ENCODE data around the gene SLC46A3.
"Not testable (repeated sequence)": the region's sequence is repeated elsewhere in the genome, so short reads cannot be mapped to it uniquely, and the experiment has no call there.

SLC46A3 gene, protein sequence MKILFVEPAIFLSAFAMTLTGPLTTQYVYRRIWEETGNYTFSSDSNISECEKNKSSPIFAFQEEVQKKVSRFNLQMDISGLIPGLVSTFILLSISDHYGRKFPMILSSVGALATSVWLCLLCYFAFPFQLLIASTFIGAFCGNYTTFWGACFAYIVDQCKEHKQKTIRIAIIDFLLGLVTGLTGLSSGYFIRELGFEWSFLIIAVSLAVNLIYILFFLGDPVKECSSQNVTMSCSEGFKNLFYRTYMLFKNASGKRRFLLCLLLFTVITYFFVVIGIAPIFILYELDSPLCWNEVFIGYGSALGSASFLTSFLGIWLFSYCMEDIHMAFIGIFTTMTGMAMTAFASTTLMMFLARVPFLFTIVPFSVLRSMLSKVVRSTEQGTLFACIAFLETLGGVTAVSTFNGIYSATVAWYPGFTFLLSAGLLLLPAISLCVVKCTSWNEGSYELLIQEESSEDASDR

DNA sequence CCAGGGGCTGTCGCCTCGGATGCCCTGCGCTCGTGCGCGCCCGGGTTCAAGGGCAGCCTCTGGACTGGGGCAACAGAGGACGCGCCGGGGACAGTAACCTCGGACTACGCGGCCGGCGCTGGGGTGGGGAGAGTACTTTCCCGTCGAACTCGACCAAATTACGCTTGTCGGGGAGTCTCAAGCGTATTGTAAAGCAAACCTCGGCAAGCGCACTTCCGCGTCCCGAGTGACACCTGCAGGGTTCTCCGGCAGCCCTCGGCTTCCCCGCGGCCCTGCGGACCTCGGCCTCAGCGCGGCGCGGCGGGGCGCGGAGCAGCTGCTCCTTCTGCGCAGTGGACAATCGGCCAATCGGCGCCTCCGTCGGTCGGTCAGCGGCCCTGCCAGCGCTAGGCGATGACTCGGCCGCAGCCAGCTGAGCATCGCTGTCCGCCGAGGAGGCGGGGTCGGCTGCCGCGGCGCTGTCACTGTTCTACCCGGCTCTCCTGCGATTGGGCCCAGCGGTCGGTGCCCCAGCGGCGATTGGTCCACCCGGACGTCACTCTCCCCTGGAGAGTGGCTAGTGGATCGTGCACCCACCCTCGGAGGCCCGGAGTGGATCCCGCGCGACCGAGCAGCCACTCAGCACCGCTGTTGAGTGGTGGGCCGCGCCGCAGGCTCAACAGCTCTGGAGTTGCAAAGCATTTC, at the start of gene SLC46A3:
Gene SLC46A3, minus strand, starts transcription at position 428 of the 684 bp plus-strand sequence. CDS start 972 bp downstream, outside the sequence.
- no peak for FAIRE-seq

DNA sequence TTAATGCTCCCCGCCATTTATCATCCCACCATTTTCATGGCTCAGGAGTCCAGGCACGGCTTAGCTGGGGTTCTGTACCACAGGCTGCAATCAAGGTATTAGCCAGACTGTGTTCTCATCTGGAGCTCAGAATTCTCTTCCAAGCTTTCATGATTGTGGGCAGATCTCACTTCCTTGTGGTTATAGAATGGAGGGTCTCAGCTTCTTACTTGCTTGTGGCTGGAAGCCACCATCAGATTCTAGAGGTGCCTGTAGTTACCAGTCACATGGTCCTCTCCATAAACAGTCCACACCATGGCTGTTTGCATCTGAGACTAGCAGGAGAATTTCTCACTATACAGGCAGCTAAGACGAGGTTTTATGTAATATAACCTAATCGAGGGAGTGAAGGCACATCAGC, 45.1 kb upstream of the SLC46A3 start:
- no peak for FAIRE-seq

DNA sequence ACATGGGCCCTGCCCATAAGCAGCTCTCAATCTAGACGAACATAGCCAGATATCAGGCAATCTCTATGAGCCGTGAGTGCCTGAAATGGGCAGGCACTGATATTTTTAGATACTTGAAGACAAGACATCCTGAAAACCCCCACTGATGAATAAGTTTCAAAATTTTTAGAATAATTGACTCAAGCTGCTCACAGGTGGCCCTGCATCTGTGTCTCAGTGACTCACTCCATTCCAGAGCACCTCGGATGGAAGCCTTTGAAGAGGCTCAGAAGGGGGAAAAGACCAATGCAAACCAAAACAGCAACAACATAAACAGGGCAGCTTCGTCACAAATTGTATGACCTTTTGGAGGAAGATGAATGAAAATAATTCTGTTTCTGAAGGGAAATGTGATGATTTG, 42.8 kb upstream of the SLC46A3 start:
- no peak for FAIRE-seq

DNA sequence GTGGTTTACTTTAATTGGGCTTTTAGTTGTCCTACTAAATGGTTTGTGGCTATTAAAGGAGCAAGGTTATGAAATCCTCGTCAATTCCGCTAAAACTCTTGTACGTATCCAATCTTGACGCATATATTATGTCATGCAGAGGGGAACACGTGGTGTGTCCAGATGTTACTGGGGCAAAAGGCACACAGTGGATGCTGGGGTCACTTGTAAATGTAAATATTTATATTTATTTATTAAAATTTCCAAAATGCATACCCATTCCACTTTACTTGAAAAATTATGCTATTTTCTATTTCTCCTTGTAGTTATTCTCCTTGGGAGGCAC, 36.7 kb upstream of the SLC46A3 start:
- FAIRE-seq, result no peak

DNA sequence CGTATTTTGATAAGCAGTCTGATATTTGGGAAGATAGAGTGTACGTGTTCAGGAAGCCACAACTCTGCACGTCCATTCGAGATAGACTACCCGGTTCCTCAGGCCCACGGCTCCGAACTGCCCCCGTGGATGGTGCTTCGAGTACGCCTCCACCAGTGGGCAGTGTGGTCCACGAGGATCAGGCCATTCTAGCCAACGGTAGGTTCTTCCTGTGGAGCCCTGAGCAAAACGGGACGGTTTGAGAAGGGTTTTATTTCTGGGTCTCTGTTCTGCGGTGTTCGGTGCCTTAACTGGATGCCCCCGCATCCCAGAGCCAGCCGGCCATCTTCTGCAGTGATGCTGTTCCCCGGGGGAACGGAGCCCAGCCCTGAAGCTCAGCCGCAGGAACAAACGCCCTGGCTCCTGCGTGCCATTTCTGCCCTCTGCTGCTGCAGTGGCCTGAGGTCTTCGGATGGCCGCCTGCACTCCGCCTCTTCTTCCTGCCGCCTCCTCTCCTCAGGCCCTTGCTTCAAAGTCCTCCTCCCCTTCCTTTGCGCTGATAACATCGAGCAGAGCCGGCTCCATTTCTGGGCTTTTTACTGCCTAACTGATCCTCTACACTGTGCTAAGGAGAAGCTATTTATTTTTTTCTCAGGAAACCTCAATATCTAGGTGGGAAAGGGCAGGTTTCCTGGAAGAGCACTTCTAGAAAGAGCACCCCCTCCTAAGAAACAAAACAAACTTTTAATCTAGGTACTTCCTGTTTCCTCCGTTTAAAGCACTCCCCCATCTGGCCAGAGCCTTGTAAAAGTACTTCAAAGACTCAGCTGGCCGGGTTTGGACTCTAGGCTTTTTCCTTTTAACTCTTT, 36.2 kb upstream of the SLC46A3 start:
- FAIRE-seq, result no peak

DNA sequence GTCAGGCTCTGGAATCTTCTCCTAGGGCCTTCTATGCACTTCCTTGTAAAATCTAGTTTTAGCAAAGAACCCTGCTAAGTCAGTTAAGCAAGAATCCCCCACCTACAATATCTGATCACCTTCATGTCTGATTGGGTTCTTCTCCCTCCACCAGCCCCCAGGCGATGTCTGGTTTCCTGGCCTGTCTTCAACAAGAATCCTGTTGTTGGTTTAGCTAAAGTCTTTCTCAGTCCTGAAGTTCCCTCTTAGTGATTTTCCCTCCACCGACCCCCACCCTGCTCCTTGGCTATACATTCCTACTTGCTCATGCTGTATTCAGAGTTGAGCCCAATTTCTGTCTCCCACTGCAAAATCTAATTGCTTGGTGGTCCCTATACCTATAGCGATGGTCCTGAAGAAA, 35.2 kb upstream of the SLC46A3 start:
- no peak for FAIRE-seq

DNA sequence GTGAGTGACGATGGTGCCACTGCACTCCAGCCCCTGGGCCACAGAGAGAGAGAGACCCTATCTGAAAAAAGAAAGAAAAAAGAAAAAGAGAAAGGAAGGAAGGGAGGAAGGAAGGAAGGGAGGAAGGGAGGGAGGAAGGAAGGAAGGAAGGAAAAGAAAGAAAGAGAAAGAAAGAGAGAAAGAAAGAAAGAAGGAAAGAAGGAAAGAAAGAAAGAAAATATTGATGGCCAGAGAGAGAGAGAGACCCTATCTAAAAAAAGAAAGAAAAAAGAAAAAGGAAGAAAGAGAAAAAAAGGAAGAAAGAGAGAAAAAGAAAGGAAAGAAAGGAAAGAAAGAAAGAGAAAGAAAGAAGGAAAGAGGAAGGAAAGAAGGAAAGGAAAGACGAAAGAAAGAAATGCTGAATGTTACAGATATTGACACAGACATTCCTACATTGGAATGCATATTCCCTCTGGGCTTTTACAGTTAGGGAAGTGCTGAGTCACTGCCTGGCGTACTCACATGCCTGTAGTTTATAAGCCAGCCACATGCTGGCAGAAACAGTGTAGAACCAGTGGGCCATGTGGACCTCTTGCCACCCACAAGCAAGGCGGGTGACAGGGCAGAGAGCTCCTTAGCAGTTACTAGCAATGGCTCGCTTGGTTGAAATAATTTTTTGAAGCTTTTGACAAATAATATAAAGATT, 34.6 kb upstream of the SLC46A3 start:
- peak; percentile 61 for FAIRE-seq

DNA sequence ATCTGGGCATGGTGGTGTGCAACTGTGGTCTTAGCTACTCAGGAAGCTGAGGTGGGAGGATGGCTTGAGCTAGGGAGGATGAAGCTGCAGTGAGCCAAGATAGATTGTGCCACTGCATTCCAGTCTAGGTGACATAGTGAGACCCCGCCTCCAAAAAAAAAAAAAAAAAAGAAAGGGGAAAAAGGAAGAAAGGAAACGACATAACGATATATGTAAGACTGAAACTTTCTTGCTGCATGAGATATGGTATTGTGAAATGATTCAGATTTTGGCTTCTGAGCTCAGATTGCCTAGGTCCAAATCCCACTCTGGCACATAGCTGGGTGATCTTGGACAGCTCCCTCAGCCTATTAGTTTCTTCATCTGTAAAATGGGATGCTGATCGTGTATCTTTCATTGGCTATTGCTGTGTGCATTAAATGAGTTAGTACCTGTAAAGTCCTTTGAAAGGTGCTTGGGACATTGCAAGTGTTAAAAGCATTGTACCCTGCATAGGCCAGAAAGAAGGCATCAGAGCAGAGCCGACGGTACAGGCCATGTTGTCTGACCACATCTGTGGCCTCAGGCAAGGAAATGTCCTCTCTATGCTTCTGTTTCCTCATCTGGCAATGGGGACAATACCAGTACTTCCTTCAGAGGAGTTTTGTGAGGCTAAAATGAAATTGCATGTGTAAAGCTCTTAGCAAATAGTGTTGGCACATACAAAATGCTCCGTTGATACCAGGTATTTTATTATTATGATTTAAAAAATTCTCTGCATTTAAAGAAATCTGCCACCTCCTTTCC, 32.6 kb upstream of the SLC46A3 start:
- no peak for FAIRE-seq

DNA sequence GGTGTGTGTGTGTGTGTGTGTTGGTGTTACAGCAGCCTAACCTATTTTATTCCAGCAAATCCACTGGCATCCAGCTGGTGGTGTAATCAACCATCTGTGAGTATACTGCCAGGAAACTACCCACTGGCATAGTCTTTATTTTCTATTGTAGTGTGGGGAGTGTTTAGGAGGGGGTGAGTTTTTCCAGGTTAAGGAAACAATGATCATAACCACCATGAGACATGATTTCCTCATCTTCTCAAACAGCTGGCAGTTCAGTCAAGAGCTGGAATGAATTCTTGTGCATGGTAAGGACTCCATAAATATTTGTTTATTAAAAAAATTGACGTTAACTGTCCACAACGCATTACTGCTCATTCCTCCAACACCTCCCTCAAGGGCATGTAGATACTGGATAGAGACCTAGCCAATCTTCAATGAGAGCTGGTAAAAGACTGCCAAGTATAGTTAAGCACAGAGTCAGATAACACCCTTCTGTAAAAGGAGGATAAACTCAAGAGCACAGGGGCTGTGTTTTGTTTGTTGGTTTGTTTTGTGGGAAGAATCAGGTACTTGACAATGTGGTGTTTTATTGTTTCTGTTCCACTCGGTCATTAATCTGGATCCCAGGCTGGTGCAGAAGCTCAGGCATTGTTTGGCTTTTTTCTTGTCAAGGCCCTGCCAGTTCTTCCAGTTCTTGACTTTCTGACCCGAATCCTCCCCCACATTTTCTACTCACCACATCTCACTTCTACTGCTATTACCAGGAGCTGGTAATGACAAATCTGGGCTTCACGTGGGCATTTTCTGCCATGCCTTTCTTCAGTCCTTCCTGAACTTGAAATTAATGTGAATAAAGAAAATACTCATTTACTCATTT, 31.6 kb upstream of the SLC46A3 start:
- FAIRE-seq, result no peak

DNA sequence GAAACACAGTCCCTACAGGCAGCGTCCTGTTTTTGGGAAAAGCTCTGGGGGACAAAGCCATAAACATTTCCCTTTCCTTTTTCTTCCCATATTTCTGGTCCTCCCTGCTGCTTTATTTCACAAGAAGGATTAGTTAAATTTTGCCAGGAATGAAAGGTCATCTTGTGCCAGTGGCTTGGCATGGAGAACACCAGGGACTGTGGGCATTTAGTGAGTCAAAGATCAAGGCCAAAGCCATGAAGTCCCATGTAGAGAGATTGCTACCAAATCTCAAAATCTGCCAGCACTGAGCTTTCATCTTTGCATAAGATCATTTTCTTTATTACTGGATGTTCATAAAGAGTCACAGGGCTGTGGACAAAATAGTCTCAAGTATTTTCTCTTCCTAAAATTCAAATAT, 29.1 kb upstream of the SLC46A3 start:
- FAIRE-seq, result no peak

DNA sequence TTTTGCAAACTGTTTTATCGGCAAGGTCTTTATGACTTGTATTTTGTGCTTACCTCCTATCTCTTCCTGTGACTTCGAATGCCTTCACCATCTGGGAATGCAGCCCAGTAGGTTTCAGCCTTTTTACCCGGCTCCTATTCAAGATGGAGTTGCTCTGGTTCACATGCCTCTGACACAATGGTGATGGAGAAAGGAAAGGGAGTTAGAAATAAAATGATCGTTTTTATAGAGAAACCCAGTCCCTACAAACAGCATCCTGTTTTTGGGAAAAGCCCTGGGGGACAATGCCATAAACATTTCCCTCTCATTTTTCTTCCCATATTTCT, 27.5 kb upstream of the SLC46A3 start:
- FAIRE-seq, result no peak

DNA sequence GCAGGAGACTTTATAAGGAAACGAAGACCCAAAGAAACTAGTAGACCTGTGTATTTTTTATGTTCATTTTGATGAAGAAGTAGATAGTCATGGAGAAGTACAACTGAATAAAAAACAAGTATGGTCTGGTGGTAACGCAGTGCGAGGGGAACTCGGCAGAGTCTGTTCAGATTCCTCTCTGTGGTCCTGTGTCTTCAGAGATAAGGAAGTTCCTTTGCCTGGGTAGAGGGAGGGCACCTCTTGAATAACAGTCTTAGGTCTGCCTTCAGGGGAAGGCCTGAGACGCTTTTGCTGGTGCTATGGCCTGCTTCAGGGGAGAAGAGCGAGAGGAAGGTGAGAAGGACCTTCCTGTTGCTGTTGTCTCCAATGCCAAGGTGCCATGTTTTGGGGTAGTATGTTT, 25.9 kb upstream of the SLC46A3 start:
- no peak for FAIRE-seq

DNA sequence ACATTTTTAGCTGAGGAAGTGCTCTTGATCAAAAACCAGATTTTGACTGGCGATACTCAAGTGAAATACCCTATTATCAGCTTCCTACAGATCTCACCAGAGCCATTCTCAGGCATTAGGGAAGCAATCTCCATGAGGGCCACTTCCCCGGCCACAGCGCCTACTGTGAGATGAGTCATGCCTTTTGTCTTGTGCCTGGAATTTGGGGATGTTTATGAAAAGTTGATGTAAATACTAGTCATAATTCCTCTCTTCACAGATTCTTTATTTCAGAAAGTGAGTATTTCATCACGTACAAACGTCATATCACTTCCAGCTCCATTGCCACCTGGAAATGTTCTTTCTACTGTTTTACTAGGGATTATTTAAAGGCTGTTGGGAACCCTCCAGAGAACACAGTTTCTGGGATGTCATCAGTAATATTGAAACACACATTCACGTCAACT, 25.3 kb upstream of the SLC46A3 start:
- FAIRE-seq, result no peak

DNA sequence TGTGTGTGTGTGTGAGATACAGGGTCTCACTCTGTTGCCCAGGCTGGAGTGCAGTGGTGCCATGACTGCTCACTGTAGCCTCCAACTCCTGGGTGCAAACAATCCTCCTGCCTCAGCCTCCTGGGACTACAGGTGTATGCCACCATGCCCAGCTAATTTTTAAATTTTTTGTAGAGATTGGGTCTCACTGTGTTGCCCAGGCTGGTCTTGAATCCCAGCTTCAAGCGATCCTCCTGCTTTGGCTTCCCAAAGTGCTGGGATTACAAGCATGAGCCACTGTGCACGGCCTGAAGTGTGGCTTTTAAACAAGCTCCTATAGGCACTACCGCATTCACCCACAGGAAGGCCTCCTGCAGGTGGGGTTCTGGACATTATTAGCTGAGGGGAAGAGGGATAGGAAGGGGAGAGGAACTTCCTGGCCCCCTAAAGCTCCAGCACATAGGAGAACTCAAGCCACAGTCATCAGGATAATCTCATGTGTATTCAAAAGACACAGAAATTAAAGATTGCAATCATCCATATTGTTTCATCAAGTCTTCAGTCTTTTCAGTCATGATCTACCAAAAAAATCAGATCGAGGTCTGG, 24.8 kb upstream of the SLC46A3 start:
- FAIRE-seq, result no peak

DNA sequence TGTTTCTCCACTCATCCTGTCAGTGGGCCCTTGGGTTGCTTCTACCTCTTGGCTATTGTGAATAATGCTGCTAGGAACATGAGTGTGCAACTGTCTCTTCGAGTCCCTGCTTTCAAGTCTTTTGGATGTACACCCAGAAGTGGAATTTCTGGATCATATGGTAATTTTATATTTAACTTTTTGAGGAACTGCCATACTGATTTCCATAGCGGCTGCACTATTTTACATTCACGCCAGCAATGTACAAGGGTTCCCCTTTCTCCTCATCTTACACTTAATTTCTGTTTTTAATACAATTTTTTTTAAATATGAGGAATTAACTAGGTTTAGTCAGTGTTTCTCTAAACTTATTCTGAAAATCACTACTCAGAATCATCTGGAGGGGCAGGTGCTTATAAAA, 24.2 kb upstream of the SLC46A3 start:
- no peak for FAIRE-seq

DNA sequence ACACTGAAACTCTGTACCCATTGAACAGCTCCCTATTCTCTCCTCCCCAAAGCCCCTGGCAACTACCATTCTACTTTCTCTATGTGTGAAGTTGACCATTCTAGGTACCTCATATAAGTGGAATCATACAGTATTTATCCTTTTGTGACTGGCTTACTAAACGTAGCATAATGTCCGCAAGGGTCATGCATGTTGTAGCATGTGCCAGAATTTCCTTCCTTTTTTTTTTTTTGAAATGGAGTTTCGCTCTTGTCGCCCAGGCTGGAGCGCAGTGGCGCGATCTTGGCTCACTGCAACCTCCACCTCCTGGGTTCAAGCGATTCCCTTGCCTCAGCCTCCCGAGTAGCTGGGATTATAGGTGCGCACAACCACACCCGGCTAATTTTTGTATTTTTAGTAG, 23.7 kb upstream of the SLC46A3 start:
- FAIRE-seq, result not testable (repeated sequence)

DNA sequence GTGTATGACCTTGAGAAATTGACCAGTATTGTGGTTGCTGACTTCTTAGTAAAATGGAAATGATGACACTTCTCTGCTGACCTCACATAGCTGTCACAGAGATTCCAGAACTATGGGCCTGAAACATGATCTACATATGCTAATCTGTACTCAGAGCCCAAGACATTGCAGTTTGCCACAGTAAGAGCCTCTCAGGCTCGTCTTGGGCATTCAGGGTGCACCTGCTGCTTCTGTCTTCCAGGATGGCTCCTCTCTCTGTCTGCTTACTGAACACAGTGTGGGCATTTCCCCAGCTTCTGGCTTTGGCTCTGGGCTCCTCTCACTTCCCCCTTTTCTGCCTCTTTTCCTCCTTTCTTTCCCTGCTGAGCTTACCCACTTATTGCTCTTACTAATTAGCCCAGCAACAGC, 22.3 kb upstream of the SLC46A3 start:
- no peak for FAIRE-seq

DNA sequence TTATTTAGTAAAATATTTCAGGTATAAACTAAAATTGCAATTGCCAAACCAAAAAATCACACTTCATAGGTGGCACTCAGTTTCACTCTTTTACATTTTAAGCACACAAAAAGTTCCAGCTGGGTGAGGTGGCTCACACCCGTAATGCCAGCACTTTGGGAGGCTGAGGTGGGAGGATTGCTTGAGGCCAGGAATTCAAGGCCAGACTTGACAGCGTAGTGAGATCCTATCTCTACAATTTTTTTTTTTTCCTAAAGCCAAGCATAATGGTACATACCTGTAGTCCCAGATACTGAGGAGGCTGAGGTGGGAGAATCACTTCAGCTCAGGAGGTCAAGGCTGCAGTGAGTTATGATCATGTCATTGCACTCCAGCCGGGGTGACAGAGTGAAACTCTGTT, 20.6 kb upstream of the SLC46A3 start:
- FAIRE-seq, result no peak

DNA sequence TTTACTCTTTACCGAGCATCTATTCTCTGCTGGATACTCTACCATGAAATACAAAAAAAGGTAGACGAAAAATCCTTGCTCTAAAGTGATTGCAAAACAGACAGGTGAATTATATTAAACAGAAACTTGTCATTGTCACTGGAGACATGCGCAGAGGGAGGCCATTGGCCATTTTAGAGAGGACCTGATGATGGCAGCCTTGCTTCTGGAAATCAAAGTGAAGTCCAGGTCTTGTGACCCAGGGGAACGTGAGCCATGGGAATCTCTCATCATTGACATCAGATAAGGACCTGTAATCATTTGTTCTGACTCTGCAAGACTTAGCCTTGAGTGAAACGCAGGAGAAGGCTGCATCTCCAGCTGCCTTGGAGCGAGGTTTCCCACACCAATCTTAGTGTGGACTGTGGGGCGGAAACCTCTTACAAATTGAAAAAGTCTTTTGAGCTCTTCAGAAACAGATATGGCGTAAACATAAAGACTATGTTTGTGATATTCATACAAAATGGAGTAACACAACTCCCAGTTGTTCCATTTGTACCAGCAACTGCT, 16.8 kb upstream of the SLC46A3 start:
- FAIRE-seq, result no peak

DNA sequence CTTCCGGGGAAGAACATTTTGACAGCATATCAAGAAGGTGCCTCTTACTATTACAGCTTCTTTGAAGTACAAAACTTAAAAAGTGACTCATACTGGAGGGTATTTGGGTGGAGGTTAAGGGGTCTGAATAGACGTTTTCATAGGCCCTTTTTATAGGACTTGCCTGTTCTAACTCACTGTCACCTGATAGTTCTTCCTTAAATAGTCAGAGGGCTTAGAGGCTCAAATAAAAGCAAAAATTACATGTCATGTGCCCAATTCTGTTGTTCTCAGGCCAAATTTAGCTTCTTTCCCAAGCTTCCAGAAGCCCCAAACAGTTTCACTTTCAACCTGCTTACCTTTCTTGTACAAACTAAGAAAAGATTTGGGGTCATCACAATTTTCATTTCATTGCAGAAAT, 16.1 kb upstream of the SLC46A3 start:
- FAIRE-seq, result no peak

DNA sequence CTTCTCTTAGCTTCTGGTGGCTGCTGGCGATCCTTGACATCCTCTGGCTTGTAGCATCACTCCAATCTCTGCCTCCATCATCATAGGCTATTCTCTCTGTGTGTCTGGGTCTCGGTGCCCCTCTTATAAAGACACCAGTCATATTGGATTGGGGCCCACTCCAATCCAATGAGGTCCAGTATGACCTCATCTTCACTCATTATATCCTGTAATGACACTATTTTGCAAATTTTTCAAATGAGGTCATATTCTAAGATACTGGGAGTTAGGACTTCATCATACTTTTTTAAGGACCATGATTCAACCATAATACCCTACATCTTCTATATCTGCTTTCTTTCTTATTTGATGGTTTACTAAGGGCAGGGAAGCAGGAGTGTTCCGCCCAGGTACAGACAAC, 12.0 kb upstream of the SLC46A3 start:
- FAIRE-seq, result no peak
